H1 (cell line): Measurements from ENCODE around the gene TUBE1. TPM values are rescaled to one million over a fixed set of nuclear protein-coding genes. Genes with fewer than 3 reads are reported as not detected.

Experiments used
- CTCF ChIA-PET: fragments of 300-600 bp; sonication (Branson Sonifier 250); formaldehyde crosslinking; loops from one replicate; lab custom pipeline; 2021; ENCODE audit not compliant: partially characterized antibody; lab: Charles Lee
- POLR2A ChIA-PET: fragments of 300-600 bp; sonication (Branson Sonifier 250); formaldehyde crosslinking; loops from one replicate; lab custom pipeline; 2021; ENCODE audit warnings: inconsistent platforms; ENCODE audit not compliant: partially characterized antibody; lab: Charles Lee
- DNase-seq, 2 experiments: peaks; one replicate each; pipeline versions ENCODE4 v3.0.0 to v3.0.0-alpha.2; 2010 to 2022; ENCODE audit warnings: low spot score in 2 of 2, low read depth in 1 of 2, mixed read lengths in 1 of 2
- FAIRE-seq: peaks from 2 replicates; lab custom pipeline; 2011; peaks lifted over from hg19 to GRCh38; lab: Jason Lieb, UNC
- H2AFZ ChIP-seq: 2 replicates; pipeline ENCODE4 v1.8.1; 2012; ENCODE audit warnings: low read length, inconsistent platforms
- H2AK5ac ChIP-seq: 2 replicates; pipeline ENCODE4 v1.6.1; 2013; ENCODE audit warnings: low read depth, low read length
- H2BK120ac ChIP-seq: replicated peaks from 2 replicates; pipeline ENCODE3; 2013; ENCODE audit warnings: low read depth, low read length, inconsistent platforms
- H2BK12ac ChIP-seq: 2 replicates; pipeline ENCODE4 v1.6.1; 2013; ENCODE audit warnings: low read depth, low read length
- H2BK15ac ChIP-seq: 2 replicates; pipeline ENCODE4 v1.6.1; 2013; ENCODE audit warnings: low read length
- H2BK20ac ChIP-seq: 2 replicates; pipeline ENCODE4 v1.6.1; 2013; ENCODE audit warnings: low read length
- H2BK5ac ChIP-seq: 2 replicates; pipeline ENCODE4 v1.6.1; 2013; ENCODE audit warnings: low read depth, low read length
- H3K14ac ChIP-seq: 2 replicates; pipeline ENCODE4 v1.6.1; 2013; ENCODE audit warnings: inconsistent platforms; ENCODE audit not compliant: insufficient read length
- H3K18ac ChIP-seq: 2 replicates; pipeline ENCODE4 v1.6.1; 2013; ENCODE audit warnings: low read length; ENCODE audit errors: extremely low read depth
- H3K23ac ChIP-seq: 2 replicates; pipeline ENCODE4 v1.6.1; 2013; ENCODE audit warnings: inconsistent platforms; ENCODE audit not compliant: insufficient read length
- H3K23me2 ChIP-seq: 2 replicates; pipeline ENCODE4 v1.6.1; 2013; ENCODE audit warnings: low read depth, low read length
- H3K27ac ChIP-seq: 2 replicates; pipeline ENCODE4 v1.6.1; 2011; ENCODE audit warnings: low read depth, low read length, inconsistent platforms
- H3K27me3 ChIP-seq, 4 experiments: replicated peaks in 1 of 4; 1 replicate in 1 of 4; 2 replicates in 3 of 4; pipeline versions ENCODE4 v1.6.1 to v1.8.1; 2011 to 2013; ENCODE audit warnings: low read length in 3 of 4, mild to moderate bottlenecking in 3 of 4, inconsistent platforms in 2 of 4, mixed read lengths in 2 of 4, moderate library complexity in 1 of 4; ENCODE audit not compliant: control insufficient read depth in 3 of 4, insufficient read depth in 3 of 4; ENCODE audit errors: extremely low read depth in 1 of 4
- H3K36me3 ChIP-seq, 4 experiments: 2 replicates each; pipeline versions ENCODE4 v1.6.1 to v1.8.1; 2011 to 2013; ENCODE audit warnings: mild to moderate bottlenecking in 4 of 4, low read length in 3 of 4, moderate library complexity in 2 of 4, control low read depth in 1 of 4, inconsistent platforms in 1 of 4; ENCODE audit not compliant: insufficient read depth in 4 of 4, control insufficient read depth in 2 of 4
- H3K4ac ChIP-seq: replicated peaks from 2 replicates; pipeline ENCODE3; 2013; ENCODE audit warnings: low read length, low read depth, mixed read lengths, inconsistent platforms; ENCODE audit not compliant: insufficient read length
- H3K4me1 ChIP-seq, 4 experiments: replicated peaks in 1 of 4; 1 replicate in 1 of 4; 2 replicates in 3 of 4; pipeline versions ENCODE4 v1.6.1 to v1.8.1; 2011 to 2013; ENCODE audit warnings: low read length in 3 of 4, inconsistent platforms in 2 of 4, mixed read lengths in 1 of 4; ENCODE audit not compliant: insufficient read depth in 4 of 4, control insufficient read depth in 3 of 4
- H3K4me2 ChIP-seq, 2 experiments: 2 replicates each; pipeline versions ENCODE4 v1.6.1 to v1.8.1; 2011 to 2013; ENCODE audit warnings: low read depth in 2 of 2, low read length in 2 of 2, control low read depth in 1 of 2, inconsistent platforms in 1 of 2, mild to moderate bottlenecking in 1 of 2; ENCODE audit not compliant: insufficient read depth in 1 of 2
- H3K4me3 ChIP-seq, 4 experiments: fragments of 200-600, 300-600 bp in 1 of 4; sonication (generic), shearing (Covaris generic), sonication (Bioruptor Twin) in 1 of 4; 2 replicates each; pipeline versions ENCODE4 v1.5.1 to v1.8.1; 2011 to 2016; ENCODE audit warnings: low read length in 4 of 4, low read depth in 3 of 4, control low read depth in 2 of 4, inconsistent platforms in 2 of 4, mild to moderate bottlenecking in 2 of 4, mixed read lengths in 1 of 4, moderate library complexity in 1 of 4; ENCODE audit not compliant: insufficient read depth in 2 of 4; ENCODE audit errors: extremely low read depth in 1 of 4
- H3K56ac ChIP-seq: replicated peaks from 2 replicates; pipeline ENCODE3; 2013; ENCODE audit warnings: low read depth, mild to moderate bottlenecking, mixed read lengths, low read length, inconsistent platforms; ENCODE audit not compliant: insufficient read length
- H3K79me1 ChIP-seq: 2 replicates; pipeline ENCODE4 v1.6.1; 2013; ENCODE audit warnings: low read depth, low read length, control low read depth
- H3K79me2 ChIP-seq, 2 experiments: 2 replicates each; pipeline versions ENCODE4 v1.6.1 to v1.8.1; 2012 to 2013; ENCODE audit warnings: low read length in 2 of 2, mild to moderate bottlenecking in 2 of 2, inconsistent platforms in 1 of 2; ENCODE audit not compliant: insufficient read depth in 2 of 2, control insufficient read depth in 1 of 2
- H3K9ac ChIP-seq, 4 experiments: replicated peaks in 1 of 4; 1 replicate in 1 of 4; 2 replicates in 3 of 4; pipeline versions ENCODE4 v1.6.1 to v1.8.1; 2011 to 2013; ENCODE audit warnings: low read depth in 3 of 4, low read length in 3 of 4, control low read depth in 2 of 4, mild to moderate bottlenecking in 2 of 4, moderate library complexity in 2 of 4, inconsistent platforms in 1 of 4; ENCODE audit errors: extremely low read depth in 1 of 4
- H3K9me3 ChIP-seq, 2 experiments: 2 replicates each; pipeline versions ENCODE4 v1.6.1 to v1.8.1; 2012 to 2013; ENCODE audit warnings: mild to moderate bottlenecking in 2 of 2, moderate library complexity in 2 of 2, control low read depth in 1 of 2, inconsistent platforms in 1 of 2, low read depth in 1 of 2, low read length in 1 of 2, mixed read lengths in 1 of 2; ENCODE audit not compliant: insufficient read depth in 2 of 2
- H4K20me1 ChIP-seq, 2 experiments: replicated peaks in 1 of 2; 2 replicates each; pipeline versions ENCODE3 to v1.8.1; 2011 to 2013; ENCODE audit warnings: inconsistent platforms in 2 of 2, low read length in 2 of 2, mild to moderate bottlenecking in 1 of 2; ENCODE audit not compliant: insufficient read depth in 2 of 2, control insufficient read depth in 1 of 2
- H4K5ac ChIP-seq: 2 replicates; pipeline ENCODE4 v1.6.1; 2013; ENCODE audit warnings: low read length, low read depth, mixed read lengths, inconsistent platforms; ENCODE audit not compliant: insufficient read length
- H4K8ac ChIP-seq: 2 replicates; pipeline ENCODE4 v1.8.0; 2013; ENCODE audit warnings: mild to moderate bottlenecking, moderate library complexity, low read length, inconsistent platforms; ENCODE audit not compliant: insufficient read depth; ENCODE audit errors: extremely low read depth
- H4K91ac ChIP-seq: replicated peaks from 2 replicates; pipeline ENCODE3; 2013; ENCODE audit warnings: low read length, mixed read lengths, inconsistent platforms; ENCODE audit not compliant: insufficient read length
- CEBPB ChIP-seq: IDR thresholded peaks from 2 replicates; pipeline ENCODE4 v1.6.1; 2012; ENCODE audit warnings: low read depth, low read length
- CHD2 ChIP-seq: IDR thresholded peaks from 2 replicates; pipeline ENCODE4 v1.6.1; 2012; ENCODE audit warnings: low read length, improper control_type of control experiment
- CREB1 ChIP-seq: IDR thresholded peaks from 2 replicates; pipeline ENCODE4 v1.6.1; 2012; ENCODE audit warnings: inconsistent platforms
- CTBP2 ChIP-seq: IDR thresholded peaks from 2 replicates; pipeline ENCODE4 v1.7.0; 2011; ENCODE audit warnings: borderline replicate concordance, mild to moderate bottlenecking, moderate library complexity, mixed read lengths, low read length; ENCODE audit not compliant: insufficient read depth, insufficient read length
- EZH2 ChIP-seq: fragments of 200-600 bp; sonication (generic); IDR thresholded peaks from 2 replicates; pipeline ENCODE4 v1.7.1; 2012; ENCODE audit warnings: low read depth, mild to moderate bottlenecking, moderate library complexity, low read length, inconsistent platforms; ENCODE audit not compliant: severe bottlenecking
- HDAC6 ChIP-seq: IDR thresholded peaks from one replicate; pipeline ENCODE4 v1.7.1; 2012; ENCODE audit warnings: low read depth, mild to moderate bottlenecking, inconsistent platforms, low read length, moderate library complexity
- JUN ChIP-seq: IDR thresholded peaks from 2 replicates; pipeline ENCODE4 v1.6.1; 2011; ENCODE audit warnings: low read depth, mild to moderate bottlenecking, improper control_type of control experiment, low read length
- NRF1 ChIP-seq: IDR thresholded peaks from 2 replicates; pipeline ENCODE4 v1.6.1; 2011; ENCODE audit warnings: mild to moderate bottlenecking, low read depth, low read length, improper control_type of control experiment
- RAD21 ChIP-seq, 2 experiments: IDR thresholded peaks in 1 of 2; conservative IDR thresholded peaks in 1 of 2; 2 replicates each; pipeline ENCODE4 v1.6.1; 2011; ENCODE audit warnings: low read depth in 2 of 2, low read length in 2 of 2, improper control_type of control experiment in 1 of 2, inconsistent platforms in 1 of 2, mild to moderate bottlenecking in 1 of 2, moderate library complexity in 1 of 2
- RXRA ChIP-seq: IDR thresholded peaks from 2 replicates; pipeline ENCODE4 v1.6.1; 2011; ENCODE audit warnings: low read depth, mild to moderate bottlenecking, low read length, moderate library complexity; ENCODE audit not compliant: insufficient read depth
- SIX5 ChIP-seq: IDR thresholded peaks from 2 replicates; pipeline ENCODE4 v1.6.1; 2011; ENCODE audit warnings: mild to moderate bottlenecking, low read depth, low read length
- TBP ChIP-seq: IDR thresholded peaks from 2 replicates; pipeline ENCODE4 v1.6.1; 2011; ENCODE audit warnings: low read depth, low read length, improper control_type of control experiment
- YY1 ChIP-seq: IDR thresholded peaks from 2 replicates; pipeline ENCODE4 v1.6.1; 2011; ENCODE audit warnings: low read depth, mild to moderate bottlenecking, low read length
- WGBS, 2 experiments: shearing (Covaris generic) in 1 of 2; methylation state at CpG; one replicate each; pipeline versions ENCODE4 v1.1.6 to v1.1.7; 2013 to 2015; ENCODE audit warnings: low lambda C conversion rate in 2 of 2, mixed read lengths in 2 of 2, inconsistent platforms in 1 of 2, low coverage in 1 of 2, missing lambda C conversion rate in 1 of 2; ENCODE audit not compliant: insufficient replicate concordance in 2 of 2, insufficient coverage in 1 of 2, insufficient read length in 1 of 2; ENCODE audit errors: extremely low coverage in 1 of 2, missing lambda C conversion rate in 1 of 2; 5-methylcytosine and 5-hydroxymethylcytosine counted together
- polyA plus RNA-seq, 7 experiments: library from polyadenylated mRNA; depleted of rRNA in 3 of 7; stranded (reverse) in 5 of 7; unstranded in 2 of 7; fragments of >200 nt in 5 of 7; fragments of 200-250 nt in 2 of 7; gene quantifications; 1 replicate in 5 of 7; 2 replicates in 1 of 7; 4 replicates in 1 of 7; pipeline versions ENCODE4 v1.2.1 to v1.2.3, GENCODE V29; 2011 to 2013; ENCODE audit warnings: missing spikeins in 2 of 7, mixed read lengths in 2 of 7
- total RNA-seq: library from RNA; stranded (reverse); fragmentation: NEBNext Ultra II Directional; extraction: Animal tissue kit (Norgen Biotek cat#: 25700); gene quantifications from 2 replicates; pipeline ENCODE4 v1.2.1, GENCODE V29; 2021

Gene TUBE1
- total and polyA plus RNA-seq, 2 of the 8 experiments (the other 6 are each of a cell fraction or from before 2014, with no cell fraction given), result 8.0 to 15.9 TPM

- no peak overlapping the region for H3K27ac ChIP-seq
- no peak overlapping the region for H2BK20ac ChIP-seq
- WGBS, 2 experiments, result 85% methylated on average over 15 of the region's 15 CpGs; no CpG with 5 or more reads in 1 of the 2 experiments
- no peaks in the 10 kb centered on the region for H3K4me1 ChIP-seq
- no peak overlapping the region for H4K91ac ChIP-seq
- H2BK120ac ChIP-seq, result no peak overlapping the region
- no peaks in the 10 kb centered on the region for H3K27me3 ChIP-seq
- no peak overlapping the region for H2BK12ac ChIP-seq
- no peaks in the 10 kb centered on the region for H3K36me3 ChIP-seq
- H4K20me1 ChIP-seq, result no peaks in the 10 kb centered on the region
- no peak overlapping the region for H3K14ac ChIP-seq
- H3K4me2 ChIP-seq, result no peak overlapping the region
- H3K18ac ChIP-seq, result no peak overlapping the region
- H3K56ac ChIP-seq, result no peak overlapping the region
- no peak overlapping the region for H2BK5ac ChIP-seq
- H3K4me3 ChIP-seq, result no peak overlapping the region
- H3K9me3 ChIP-seq, result no peaks in the 10 kb centered on the region
- H3K23ac ChIP-seq, result no peak overlapping the region
- H3K79me1 ChIP-seq, result no peaks in the 10 kb centered on the region
- H4K8ac ChIP-seq, result no peak overlapping the region
- no peaks in the 10 kb centered on the region; the same call in 1 of the 2 replicates for H3K23me2 ChIP-seq
- H2AFZ ChIP-seq, result no peak overlapping the region
- FAIRE-seq (no peak), DNase-seq (no peak)
- H2BK15ac ChIP-seq, result no peak overlapping the region
- POLR2A ChIA-PET, result no interaction called here
- no peak overlapping the region for H2AK5ac ChIP-seq
- H3K9ac ChIP-seq, result no peak overlapping the region
- no peak overlapping the region for H3K4ac ChIP-seq
- no peak overlapping the region for H4K5ac ChIP-seq
- H3K79me2 ChIP-seq, result no peaks in the 10 kb centered on the region; a peak in 1 of 4 replicates
- CTCF ChIA-PET, result interaction anchor here (0.6 to 9.7 kb wide), 13 partner anchors 12 to 407 kb away, joined by 3 to 102 read pairs (median 4); no protein-coding TSS in a partner anchor
- TF ChIP-seq CREB1 (no peak), RAD21 (IDR thresholded peaks at IDR 0.05 in 1 of 2, conservative IDR thresholded peaks at IDR 0.05 in 1 of 2; ENCODE audit: low read depth in 2 of 2, low read length in 2 of 2) (no peak), NRF1 (no peak), CTBP2 (no peak), SIX5 (no peak), YY1 (no peak), RXRA (no peak), CEBPB (no peak), JUN (no peak), HDAC6 (no peak), CHD2 (no peak), EZH2 (no peak), TBP (no peak)
Measured at GRCh38 chr6:112038756-112039430, 48.4 kb downstream of the TUBE1 start.
